Fibroblast of upper back skin (primary cell): ENCODE data around the gene XAB2.
"Not testable (repeated sequence)": the region's sequence is repeated elsewhere in the genome, so short reads cannot be mapped to it uniquely, and the experiment has no call there.

Experiments used
- DNase-seq: peaks from one replicate; pipeline ENCODE4 v3.0.0-alpha.2; 2013

Gene XAB2

DNA sequence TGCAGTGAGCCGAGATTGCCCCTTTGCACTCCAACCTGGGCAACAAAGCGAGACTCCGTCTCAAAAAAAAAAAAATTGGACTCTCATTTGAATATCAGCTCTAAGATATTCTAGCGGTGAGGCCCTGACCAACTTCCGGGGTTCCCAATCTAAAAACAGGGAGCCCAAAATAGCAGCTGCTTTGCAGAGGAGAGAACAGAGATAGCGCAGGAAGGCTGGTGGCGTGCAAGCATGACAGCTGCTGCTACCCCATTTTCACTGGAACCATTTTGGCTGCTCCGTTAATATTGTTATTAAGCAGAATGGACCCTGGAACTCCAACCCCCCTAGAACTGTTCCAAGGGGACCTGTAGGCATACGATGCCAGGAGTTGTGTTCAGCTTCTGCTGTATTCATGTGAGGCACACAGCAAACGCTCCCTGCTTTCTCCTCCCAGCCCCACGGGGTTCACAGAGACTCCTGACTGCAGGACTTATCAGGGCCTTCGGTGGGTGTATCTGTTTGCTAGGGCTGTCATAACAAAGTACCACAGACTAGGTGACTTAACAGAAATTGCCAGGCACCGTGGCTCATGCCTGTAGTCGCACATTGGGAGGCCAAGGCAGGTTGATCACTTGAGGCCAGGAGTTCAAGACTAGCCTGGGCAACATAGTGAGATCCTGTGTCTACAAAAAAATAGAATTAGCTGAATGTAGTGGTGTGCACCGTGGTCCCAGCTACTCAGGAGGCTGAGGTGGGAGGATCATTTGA is 19.1 kb upstream of the XAB2 start:
- no peak for DNase-seq

DNA sequence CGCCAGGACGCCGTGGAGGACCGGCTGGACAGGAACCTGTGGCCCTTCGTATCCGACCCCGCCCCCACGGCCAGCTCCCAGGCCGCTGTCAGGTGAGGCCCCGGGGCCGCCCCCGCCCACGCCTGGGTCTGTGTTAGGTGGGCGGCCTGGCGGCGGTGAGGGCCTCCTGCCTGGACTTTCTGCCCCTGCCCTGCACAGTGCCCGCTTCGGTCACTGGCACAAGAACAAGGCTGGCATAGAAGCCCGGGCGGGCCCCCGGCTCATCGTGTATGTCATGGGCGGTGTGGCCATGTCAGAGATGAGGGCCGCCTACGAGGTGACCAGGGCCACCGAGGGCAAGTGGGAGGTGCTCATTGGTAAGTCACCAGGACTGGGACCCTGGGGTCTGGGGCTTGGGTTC is 17.8 kb upstream of the XAB2 start:
- DNase-seq: no peak

DNA sequence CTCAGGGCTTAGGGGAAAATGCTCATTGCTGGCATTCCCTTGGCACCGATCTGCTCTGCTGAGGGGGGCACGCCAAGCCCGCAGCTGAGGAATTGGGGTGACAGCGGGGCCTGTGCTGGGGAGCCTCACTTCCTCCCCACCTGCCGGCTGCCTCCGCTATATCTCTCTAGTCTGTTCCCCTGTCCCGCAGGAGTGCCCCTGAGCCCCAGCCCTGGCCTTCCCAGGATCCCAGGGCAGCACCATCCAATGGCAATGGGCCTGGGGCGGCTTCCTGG is 17.0 kb upstream of the XAB2 start:
- no peak for DNase-seq

DNA sequence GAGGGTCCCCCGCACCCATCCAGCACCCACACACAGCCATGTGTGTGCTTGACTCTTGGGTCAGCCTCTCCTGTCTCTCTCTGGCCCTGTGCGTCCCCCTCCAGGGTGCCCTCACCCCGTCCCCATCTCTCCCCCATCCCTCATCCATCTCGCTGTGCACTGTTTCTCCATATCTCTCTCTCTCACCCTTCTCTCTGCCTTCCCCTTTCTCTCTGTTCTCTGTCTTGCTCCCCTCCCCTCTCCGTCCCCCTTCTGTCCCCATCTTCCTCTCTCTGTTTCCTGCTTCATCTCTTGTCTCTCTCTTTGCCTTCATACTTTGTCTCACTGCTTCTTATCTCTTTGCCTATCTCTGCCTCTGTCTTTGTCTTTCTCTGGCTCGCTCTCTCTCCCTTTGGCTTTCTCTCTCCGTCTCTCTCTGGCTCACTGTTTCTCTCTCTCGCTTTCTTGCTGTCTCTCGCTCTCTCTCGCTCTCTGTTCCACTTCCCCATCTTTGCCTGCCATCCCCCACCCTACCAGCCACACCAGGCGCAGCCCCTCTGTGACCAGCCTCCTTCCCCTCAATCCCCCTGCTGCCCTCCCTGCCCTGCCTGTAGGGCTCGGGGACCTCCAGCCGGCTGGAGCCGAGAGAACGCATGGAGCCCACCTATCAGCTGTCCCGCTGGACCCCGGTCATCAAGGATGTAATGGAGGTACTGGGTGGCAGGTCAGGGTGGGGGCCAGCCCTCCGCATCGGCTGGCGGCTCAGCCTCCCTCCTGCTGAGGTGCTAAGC is 16.5 kb upstream of the XAB2 start:
- DNase-seq: no peak

DNA sequence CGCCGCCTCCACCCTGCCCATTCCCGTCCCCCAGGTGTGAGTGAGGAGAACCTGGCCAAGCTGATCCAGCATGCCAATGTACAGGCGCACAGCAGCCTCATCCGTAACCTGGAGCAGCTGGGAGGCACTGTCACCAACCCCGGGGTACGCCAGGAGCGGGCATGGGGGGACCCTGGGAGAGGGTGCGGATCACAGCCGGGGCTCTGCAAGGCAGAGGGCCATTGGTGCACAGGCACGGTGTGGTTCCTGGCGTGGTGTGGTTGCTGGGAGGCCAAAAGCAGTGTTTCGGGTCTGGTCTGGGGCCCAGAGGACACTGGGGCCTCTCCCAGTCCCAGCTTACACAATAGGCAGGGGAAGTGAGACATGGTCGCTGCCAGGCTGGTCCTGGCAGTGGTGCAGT is 15.8 kb upstream of the XAB2 start:
- no peak for DNase-seq

DNA sequence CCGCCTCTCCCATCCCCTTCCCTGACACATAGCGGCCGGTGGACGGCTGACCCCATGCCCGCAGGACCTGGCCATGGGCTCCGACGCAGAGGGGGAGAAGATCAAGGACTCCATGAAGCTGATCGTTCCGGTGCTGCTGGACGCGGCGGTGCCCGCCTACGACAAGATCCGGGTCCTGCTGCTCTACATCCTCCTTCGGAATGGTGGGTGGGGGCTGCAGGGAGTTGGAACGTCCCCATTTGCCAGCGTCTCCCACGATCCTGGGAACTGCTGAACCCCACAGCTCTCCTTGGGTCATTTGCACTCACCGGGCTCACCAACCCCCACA is 15.2 kb upstream of the XAB2 start:
- no peak for DNase-seq

GRCh38 chr19:7643629-7644549 is 14.5 kb upstream of the XAB2 start:
- DNase-seq: not testable (repeated sequence)

GRCh38 chr19:7643031-7643415 is 13.7 kb upstream of the XAB2 start:
- DNase-seq: no peak

- no peak for DNase-seq
Measured at GRCh38 chr19:7642295-7643030, 13.1 kb upstream of the XAB2 start.

DNA sequence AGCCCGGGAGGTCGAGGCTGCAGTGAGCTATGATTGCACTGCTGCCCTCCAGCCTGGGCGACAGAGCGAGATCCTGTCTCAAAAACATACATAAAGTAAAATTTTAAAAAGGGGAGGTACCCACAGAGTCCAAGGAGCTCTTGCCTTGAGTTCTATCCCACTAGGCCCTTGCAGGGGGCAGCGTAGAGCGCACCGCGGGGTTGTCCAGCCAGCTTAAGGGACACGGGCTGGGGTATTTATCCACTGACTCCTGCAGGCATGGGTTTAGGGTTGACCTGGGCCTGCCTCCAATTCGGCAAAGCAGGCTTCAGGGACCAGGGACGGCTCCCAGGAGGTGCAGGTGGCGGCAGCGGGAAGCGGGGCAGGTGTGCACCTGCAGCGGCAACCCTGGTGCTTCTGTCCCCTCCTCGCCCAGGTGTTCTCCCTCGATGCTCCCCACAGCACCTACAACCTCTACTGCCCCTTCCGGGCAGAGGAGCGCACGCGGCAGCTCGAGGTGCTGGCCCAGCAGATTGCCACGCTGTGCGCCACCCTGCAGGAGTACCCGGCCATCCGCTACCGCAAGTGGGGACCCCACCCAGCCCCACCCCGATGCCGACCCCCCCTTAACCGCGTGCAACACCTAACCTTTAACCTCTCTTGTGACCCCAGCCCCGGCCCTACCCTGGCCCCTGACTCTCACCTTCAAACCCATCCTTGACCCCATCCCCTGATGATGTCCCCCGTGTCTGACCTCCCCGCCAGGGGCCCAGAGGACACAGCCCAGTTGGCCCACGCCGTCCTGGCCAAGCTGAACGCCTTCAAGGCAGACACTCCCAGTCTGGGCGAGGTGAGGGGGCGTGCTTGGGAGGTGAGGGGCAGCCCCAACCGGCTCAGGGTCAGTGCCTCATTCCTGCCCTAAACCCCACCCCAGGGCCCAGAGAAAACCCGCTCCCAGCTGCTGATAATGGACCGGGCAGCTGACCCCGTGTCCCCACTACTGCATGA is 12.2 kb upstream of the XAB2 start:
- no peak for DNase-seq

GRCh38 chr19:7640803-7641202 is 11.5 kb upstream of the XAB2 start:
- DNase-seq: no peak

GRCh38 chr19:7639863-7640348 is 10.6 kb upstream of the XAB2 start:
- DNase-seq: no peak

- DNase-seq: no peak
Measured at GRCh38 chr19:7638802-7639465, 9.6 kb upstream of the XAB2 start.

GRCh38 chr19:7637374-7638256 is 8.3 kb upstream of the XAB2 start:
- DNase-seq: no peak

DNA sequence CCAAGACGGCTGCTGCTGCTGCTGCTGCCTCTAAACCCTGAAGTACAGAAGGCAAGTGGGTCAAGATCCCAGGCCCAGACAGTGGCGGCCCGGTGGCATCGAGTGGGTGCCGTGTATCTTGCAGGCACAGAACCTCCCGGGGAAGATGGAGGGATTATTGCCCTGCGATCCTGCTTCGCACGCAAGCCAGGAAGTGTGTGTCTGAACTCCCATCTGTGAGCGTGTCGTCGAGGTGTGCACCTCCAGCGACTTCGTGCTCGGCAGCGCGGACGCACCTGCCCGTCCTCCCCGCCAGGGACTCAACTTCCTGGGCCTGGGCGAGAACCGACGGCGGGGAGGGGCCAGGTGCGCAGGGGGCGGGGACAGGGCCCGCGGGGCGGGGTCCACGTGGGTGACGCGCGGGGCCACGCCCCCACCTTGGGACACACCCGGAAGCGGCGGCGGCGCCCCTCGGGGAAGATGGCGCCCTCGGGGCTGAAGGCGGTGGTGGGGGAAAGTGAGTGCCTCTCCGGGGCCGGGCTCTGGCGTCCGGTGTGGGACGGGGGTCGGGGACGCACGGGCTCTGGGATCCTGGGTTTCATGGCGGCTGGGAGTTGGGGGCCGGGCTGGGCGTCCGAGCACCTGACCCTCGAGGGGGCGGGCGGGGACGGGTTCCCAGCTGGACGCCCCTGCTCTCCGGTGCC is 7.5 kb upstream of the XAB2 start, which contains the start of gene STXBP2:
STXBP2 (plus strand) TSS at position 420 of the 683 bp plus-strand sequence; CDS start at position 460, 40 bp downstream.
- no peak for DNase-seq

DNA sequence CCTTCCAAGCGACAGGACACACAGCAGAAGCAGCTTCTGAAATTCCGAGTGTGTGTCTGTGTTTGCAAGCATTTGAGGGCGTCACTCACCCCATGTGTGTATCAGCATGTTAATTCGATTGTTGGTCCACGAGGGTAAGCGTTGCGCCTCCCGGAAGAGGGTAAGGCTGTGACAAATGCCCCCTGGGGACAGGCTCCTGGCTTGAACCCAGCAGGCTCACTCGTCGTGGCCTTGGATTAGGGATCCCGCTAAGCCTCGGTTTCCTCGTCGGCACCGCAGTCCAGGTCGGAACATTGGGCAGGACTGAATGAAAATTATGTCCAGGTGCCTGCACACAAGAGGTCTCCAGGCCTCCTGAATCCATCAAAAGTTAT is 7.0 kb upstream of the XAB2 start:
- no peak for DNase-seq

GRCh38 chr19:7635670-7636069 is 6.3 kb upstream of the XAB2 start:
- no peak for DNase-seq

DNA sequence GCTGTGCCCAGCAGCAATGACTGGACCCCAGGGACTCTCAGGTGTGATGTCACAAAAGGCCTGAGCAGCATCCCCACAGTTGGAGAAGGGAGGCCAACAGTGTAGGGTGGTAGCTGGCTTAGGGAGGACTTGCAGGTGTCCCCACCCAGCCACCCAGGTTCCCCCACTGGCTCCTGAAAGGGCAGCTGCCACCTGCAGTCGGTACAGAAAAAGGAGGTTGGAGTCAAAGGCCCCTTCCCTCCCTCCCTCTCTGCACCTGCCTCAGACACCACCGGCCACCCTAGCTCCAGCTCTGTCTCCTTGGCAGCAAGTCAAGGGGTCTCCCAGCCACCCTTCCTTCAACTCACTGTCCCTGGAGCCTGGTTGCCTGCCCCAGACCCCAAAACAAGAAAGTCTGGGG is 4.4 kb upstream of the XAB2 start, which contains the start of gene PCP2:
PCP2 (minus strand) TSS at position 22 of the 400 bp plus-strand sequence. CDS start 262 bp downstream, outside the sequence.
- DNase-seq: no peak
